HPDE6-E6E7 (cell line): ENCODE measurements around the gene RAD51B.

Source experiments
- DNase-seq: peaks from one replicate; pipeline ENCODE4 v3.0.0; 2011; ENCODE audit warnings: missing footprints; ENCODE audit errors: extremely low spot score

Gene RAD51B

GRCh38 chr14:68766299-68767247 is 947.0 kb downstream of the RAD51B start:
- no peak for DNase-seq

GRCh38 chr14:68767248-68767645 is 947.7 kb downstream of the RAD51B start:
- DNase-seq = no peak

- DNase-seq = no peak
Measured at GRCh38 chr14:68768316-68768715, 948.7 kb downstream of the RAD51B start.

GRCh38 chr14:68770051-68770450 is 950.5 kb downstream of the RAD51B start:
- DNase-seq = no peak

- no peak for DNase-seq
Measured at GRCh38 chr14:68770553-68771286, 951.1 kb downstream of the RAD51B start.

GRCh38 chr14:68771631-68772030 is 952.1 kb downstream of the RAD51B start:
- no peak for DNase-seq

GRCh38 chr14:68772761-68773381 is 953.3 kb downstream of the RAD51B start:
- no peak for DNase-seq

GRCh38 chr14:68774771-68775613 is 955.4 kb downstream of the RAD51B start:
- DNase-seq = no peak

GRCh38 chr14:68775614-68776126 is 956.1 kb downstream of the RAD51B start:
- no peak for DNase-seq

- DNase-seq = no peak
Measured at GRCh38 chr14:68777644-68778043, 958.1 kb downstream of the RAD51B start.
